H9 (cell line): ENCODE data around the gene FBXO31. TPM values are rescaled to one million over a fixed set of nuclear protein-coding genes. Genes with fewer than 3 reads are reported as not detected.

Experiments
- DNase-seq: peaks from one replicate; pipeline ENCODE4 v3.0.0-alpha.2; 2017
- H2AFZ ChIP-seq: one replicate; pipeline ENCODE4 v1.6.1; 2013; ENCODE audit warnings: mild to moderate bottlenecking, low read length, control low read depth, moderate library complexity
- H2AK5ac ChIP-seq: 2 replicates; pipeline ENCODE4 v1.6.1; 2013; ENCODE audit warnings: low read length, control low read depth, mixed read lengths; ENCODE audit not compliant: insufficient read length
- H2BK120ac ChIP-seq: one replicate; pipeline ENCODE4 v1.6.1; 2013; ENCODE audit warnings: low read depth, mild to moderate bottlenecking, low read length, control low read depth, inconsistent platforms; ENCODE audit not compliant: poor library complexity, severe bottlenecking
- H2BK12ac ChIP-seq: 2 replicates; pipeline ENCODE4 v1.6.1; 2013; ENCODE audit warnings: low read length, control low read depth, mixed read lengths, low read depth; ENCODE audit not compliant: insufficient read length
- H2BK15ac ChIP-seq: 2 replicates; pipeline ENCODE4 v1.6.1; 2013; ENCODE audit warnings: low read depth, low read length, control low read depth
- H2BK20ac ChIP-seq: one replicate; pipeline ENCODE4 v1.6.1; 2013; ENCODE audit warnings: low read depth, mild to moderate bottlenecking, low read length, control low read depth, inconsistent platforms; ENCODE audit not compliant: poor library complexity, severe bottlenecking
- H2BK5ac ChIP-seq: 2 replicates; pipeline ENCODE4 v1.6.1; 2013; ENCODE audit warnings: low read length, control low read depth, mixed read lengths; ENCODE audit not compliant: insufficient read length
- H3K14ac ChIP-seq: 2 replicates; pipeline ENCODE4 v1.6.1; 2013; ENCODE audit warnings: low read length, control low read depth; ENCODE audit not compliant: insufficient read depth
- H3K18ac ChIP-seq: 2 replicates; pipeline ENCODE4 v1.6.1; 2013; ENCODE audit warnings: low read depth, mild to moderate bottlenecking, mixed read lengths, low read length, control low read depth; ENCODE audit not compliant: insufficient read length
- H3K23ac ChIP-seq: 2 replicates; pipeline ENCODE4 v1.6.1; 2013; ENCODE audit warnings: low read length, control low read depth, mixed read lengths, low read depth; ENCODE audit not compliant: insufficient read length
- H3K23me2 ChIP-seq: 2 replicates; pipeline ENCODE4 v1.6.1; 2013; ENCODE audit warnings: low read depth, mild to moderate bottlenecking, mixed read lengths, low read length, control low read depth; ENCODE audit not compliant: insufficient read length, poor library complexity, severe bottlenecking
- H3K27ac ChIP-seq: 2 replicates; pipeline ENCODE4 v1.5.1; 2013; ENCODE audit warnings: low read length, control low read depth, mixed read lengths, low read depth; ENCODE audit not compliant: insufficient read length
- H3K27me3 ChIP-seq: 2 replicates; pipeline ENCODE4 v1.6.1; 2013; ENCODE audit warnings: low read length, control low read depth, inconsistent platforms; ENCODE audit not compliant: insufficient read depth
- H3K4ac ChIP-seq: 2 replicates; pipeline ENCODE4 v1.6.1; 2013; ENCODE audit warnings: low read depth, mild to moderate bottlenecking, control low read depth, inconsistent platforms, low read length, moderate library complexity
- H3K4me1 ChIP-seq: 2 replicates; pipeline ENCODE4 v1.6.1; 2013; ENCODE audit warnings: low read length, control low read depth, inconsistent platforms; ENCODE audit not compliant: insufficient read depth
- H3K4me2 ChIP-seq: 2 replicates; pipeline ENCODE4 v1.6.1; 2013; ENCODE audit warnings: low read length, control low read depth, mixed read lengths; ENCODE audit not compliant: insufficient read length, insufficient read depth
- H3K56ac ChIP-seq: 2 replicates; pipeline ENCODE4 v1.6.1; 2013; ENCODE audit warnings: low read depth, mild to moderate bottlenecking, mixed read lengths, low read length, control low read depth; ENCODE audit not compliant: insufficient read length
- H3K79me1 ChIP-seq: 2 replicates; pipeline ENCODE4 v1.6.1; 2013; ENCODE audit warnings: low read depth, mild to moderate bottlenecking, moderate library complexity, low read length, control low read depth, inconsistent platforms; ENCODE audit not compliant: insufficient read depth, poor library complexity, severe bottlenecking
- H3K79me2 ChIP-seq: 2 replicates; pipeline ENCODE4 v1.6.1; 2013; ENCODE audit warnings: low read length, control low read depth, inconsistent platforms; ENCODE audit not compliant: insufficient read depth
- H3K9ac ChIP-seq: 2 replicates; pipeline ENCODE4 v1.6.1; 2013; ENCODE audit warnings: low read length, control low read depth, mixed read lengths; ENCODE audit not compliant: insufficient read length; ENCODE audit errors: extremely low read depth
- H3K9me3 ChIP-seq: one replicate; pipeline ENCODE4 v1.6.1; 2013; ENCODE audit warnings: low read depth, low read length, inconsistent platforms; ENCODE audit not compliant: control insufficient read depth
- H3T11ph ChIP-seq: one replicate; pipeline ENCODE4 v1.6.1; 2013; ENCODE audit warnings: mild to moderate bottlenecking, low read length, control low read depth, inconsistent platforms
- H4K20me1 ChIP-seq: one replicate; pipeline ENCODE4 v1.6.1; 2013; ENCODE audit not compliant: control insufficient read depth, insufficient read length, insufficient read depth
- H4K5ac ChIP-seq: 2 replicates; pipeline ENCODE4 v1.6.1; 2013; ENCODE audit warnings: low read depth, mild to moderate bottlenecking, mixed read lengths, low read length, control low read depth; ENCODE audit not compliant: insufficient read length
- H4K8ac ChIP-seq: replicated peaks from 2 replicates; pipeline ENCODE4 v1.6.1; 2013; ENCODE audit warnings: low read length, control low read depth, mixed read lengths, low read depth; ENCODE audit not compliant: insufficient read length
- H4K91ac ChIP-seq: 2 replicates; pipeline ENCODE4 v1.6.1; 2013; ENCODE audit warnings: low read depth, mild to moderate bottlenecking, moderate library complexity, mixed read lengths, low read length, control low read depth; ENCODE audit not compliant: insufficient read length
- H3K27ac Mint-ChIP-seq, 3 experiments: 2 replicates in 2 of 3; 3 replicates in 1 of 3; pipeline ENCODE4 v1.8.0; 2020 to 2021; ENCODE audit warnings: mixed read lengths in 3 of 3, mild to moderate bottlenecking in 1 of 3, moderate library complexity in 1 of 3
- H3K27me3 Mint-ChIP-seq: 2 replicates; pipeline ENCODE4 v1.8.0; 2021; ENCODE audit warnings: low read depth, mild to moderate bottlenecking, moderate library complexity, mixed read lengths
- H3K36me3 Mint-ChIP-seq, 3 experiments: 2 replicates in 2 of 3; 3 replicates in 1 of 3; pipeline ENCODE4 v1.8.0; 2020 to 2021; ENCODE audit warnings: low read depth in 3 of 3, mixed read lengths in 3 of 3; ENCODE audit not compliant: insufficient read depth in 1 of 3
- H3K4me1 Mint-ChIP-seq, 2 experiments: 2 replicates each; pipeline ENCODE4 v1.8.0; 2020; ENCODE audit warnings: mixed read lengths in 2 of 2
- H3K4me3 Mint-ChIP-seq, 2 experiments: 2 replicates in 1 of 2; 3 replicates in 1 of 2; pipeline ENCODE4 v1.8.0; 2020 to 2021; ENCODE audit warnings: mild to moderate bottlenecking in 2 of 2, mixed read lengths in 2 of 2, moderate library complexity in 1 of 2
- H3K9me3 Mint-ChIP-seq, 2 experiments: 2 replicates in 1 of 2; 3 replicates in 1 of 2; pipeline ENCODE4 v1.8.0; 2020; ENCODE audit warnings: mild to moderate bottlenecking in 2 of 2, mixed read lengths in 2 of 2, moderate library complexity in 1 of 2
- CTCF ChIP-seq: fragments of 200-600 bp; sonication (generic); conservative IDR thresholded peaks from 3 replicates; pipeline ENCODE4 v1.8.0; 2021; ENCODE audit warnings: antibody characterized with exemption, mild to moderate bottlenecking
- WGBS: extraction: QIAGEN DNeasy Blood & Tissue Kit; methylation state at CpG from one replicate; pipeline ENCODE4 v1.1.7; 2013; ENCODE audit warnings: missing lambda C conversion rate, low lambda C conversion rate, mixed read lengths; ENCODE audit not compliant: insufficient read length; ENCODE audit errors: extremely low coverage; 5-methylcytosine and 5-hydroxymethylcytosine counted together
- total RNA-seq: library from RNA; stranded (reverse); gene quantifications from 2 replicates; pipeline ENCODE4 v1.2.1, GENCODE V29; 2021

FBXO31 gene
- total RNA-seq, 1 experiment from 2014 or later: 24.2 TPM

- H4K91ac ChIP-seq: no peak overlapping the region
- Mint-ChIP-seq H3K36me3 (peaks cover 28 to 73% (median 68%) of the 10 kb centered on the region in 3 experiments; a peak in 6 of 7 replicates), H3K27ac (peak overlapping the region in 1 of 3 experiments; percentile 34; a peak in 2 of 7 replicates), H3K27me3 (no peaks in the 10 kb centered on the region), H3K9me3 (no peaks in the 10 kb centered on the region), H3K4me3 (no peak overlapping the region), H3K4me1 (no peaks in the 10 kb centered on the region; a peak in 1 of 4 replicates)
- H3K79me1 ChIP-seq: no peaks in the 10 kb centered on the region
- H3T11ph ChIP-seq: no peak overlapping the region
- no peaks in the 10 kb centered on the region for H4K20me1 ChIP-seq
- H4K8ac ChIP-seq: no peak overlapping the region
- no peaks in the 10 kb centered on the region for H3K4me1 ChIP-seq
- WGBS: no CpG with 5 or more reads among the region's 13 CpGs
- H2BK120ac ChIP-seq: no peak overlapping the region
- no peak overlapping the region for H2BK20ac ChIP-seq
- no peak overlapping the region for H2AFZ ChIP-seq
- no peak overlapping the region for H3K4ac ChIP-seq
- no peak overlapping the region for H3K23ac ChIP-seq
- H4K5ac ChIP-seq: no peak overlapping the region
- no peak overlapping the region for H2BK12ac ChIP-seq
- H2BK5ac ChIP-seq: no peak overlapping the region
- no peaks in the 10 kb centered on the region for H3K79me2 ChIP-seq
- H3K23me2 ChIP-seq: no peaks in the 10 kb centered on the region
- TF ChIP-seq CTCF: no peak
- H3K9ac ChIP-seq: no peak overlapping the region
- no peaks in the 10 kb centered on the region for H3K27me3 ChIP-seq
- H2BK15ac ChIP-seq: no peak overlapping the region
- DNase-seq: no peak
- no peak overlapping the region for H3K14ac ChIP-seq
- H3K56ac ChIP-seq: no peak overlapping the region
- H3K4me2 ChIP-seq: no peak overlapping the region
- H3K9me3 ChIP-seq: no peaks in the 10 kb centered on the region
- no peak overlapping the region for H3K27ac ChIP-seq
- H2AK5ac ChIP-seq: no peak overlapping the region
- no peak overlapping the region for H3K18ac ChIP-seq
Measured at GRCh38 chr16:87409153-87409552, 25.6 kb upstream of the FBXO31 start.
